ENCODE data around the gene SNX32.

SNX32 gene

GRCh38 chr11:65854852-65855837 lies 21.4 kb downstream of the SNX32 start:
- Histone ChIP-seq H3K79me2 (ENCODE audit: insufficient read depth, low read depth) (peaks cover 35% of the 10 kb centered on the region), H4K20me1 (ENCODE audit: insufficient read depth) (peaks cover 10% of the 10 kb centered on the region), H3K9ac (no peak overlapping the region), H2AFZ (ENCODE audit: low read depth) (no peak overlapping the region), H3K36me3 (ENCODE audit: insufficient read depth) (peaks cover 13% of the 10 kb centered on the region; the same call in 1 of the 2 replicates), H3K4me1 (ENCODE audit: low read depth, poor library complexity, severe bottlenecking) (peaks cover 20% of the 10 kb centered on the region), H3K27ac (no peak overlapping the region), H3K4me2 (no peak overlapping the region; the same call in 1 of the 2 replicates), H3K4me3 (IDR thresholded peaks at IDR 0.05; ENCODE audit: insufficient read depth, low read depth, low read length) (no peak overlapping the region), H3K27me3 (ENCODE audit: insufficient read depth, low read depth) (no peaks in the 10 kb centered on the region)
- no peak for TF ChIP-seq CTCF (conservative IDR thresholded peaks at IDR 0.05; ENCODE audit: low read depth, low read length)

- Histone ChIP-seq H3K27ac (no peak overlapping the region), H3K36me3 (ENCODE audit: insufficient read depth) (peaks cover 13% of the 10 kb centered on the region; the same call in 1 of the 2 replicates), H4K20me1 (ENCODE audit: insufficient read depth) (peaks cover 10% of the 10 kb centered on the region), H3K27me3 (ENCODE audit: insufficient read depth, low read depth) (no peaks in the 10 kb centered on the region), H2AFZ (ENCODE audit: low read depth) (no peak overlapping the region), H3K9ac (no peak overlapping the region), H3K4me2 (peak overlapping the region; percentile 98), H3K4me1 (ENCODE audit: low read depth, poor library complexity, severe bottlenecking) (peaks cover 20% of the 10 kb centered on the region), H3K79me2 (ENCODE audit: insufficient read depth, low read depth) (peaks cover 38% of the 10 kb centered on the region), H3K4me3 (IDR thresholded peaks at IDR 0.05; ENCODE audit: insufficient read depth, low read depth, low read length) (no peak overlapping the region)
- no peak for TF ChIP-seq CTCF (conservative IDR thresholded peaks at IDR 0.05; ENCODE audit: low read depth, low read length)
Measured at GRCh38 chr11:65855927-65856363, 22.2 kb downstream of the SNX32 start.

- H2AFZ ChIP-seq (ENCODE audit: low read depth): no peak overlapping the region
- H4K20me1 ChIP-seq (ENCODE audit: insufficient read depth): peaks cover 10% of the 10 kb centered on the region
- H3K27me3 ChIP-seq (ENCODE audit: insufficient read depth, low read depth): no peaks in the 10 kb centered on the region
- H3K4me2 ChIP-seq: peak overlapping the region; percentile 98
- peak overlapping the region; percentile 69 for H3K9ac ChIP-seq
- peaks cover 24% of the 10 kb centered on the region for H3K4me1 ChIP-seq (ENCODE audit: low read depth, poor library complexity, severe bottlenecking)
- TF ChIP-seq CTCF (conservative IDR thresholded peaks at IDR 0.05; ENCODE audit: low read depth, low read length): no peak
- H3K36me3 ChIP-seq (ENCODE audit: insufficient read depth): peaks cover 13% of the 10 kb centered on the region; the same call in 1 of the 2 replicates
- peaks cover 48% of the 10 kb centered on the region for H3K79me2 ChIP-seq (ENCODE audit: insufficient read depth, low read depth)
- H3K27ac ChIP-seq: peak overlapping the region; percentile 65
- H3K4me3 ChIP-seq (IDR thresholded peaks at IDR 0.05; ENCODE audit: insufficient read depth, low read depth, low read length): no peak overlapping the region
Measured at GRCh38 chr11:65856689-65857499, 23.1 kb downstream of the SNX32 start.

GRCh38 chr11:65857500-65857852 lies 23.7 kb downstream of the SNX32 start:
- H3K79me2 ChIP-seq (ENCODE audit: insufficient read depth, low read depth): peaks cover 54% of the 10 kb centered on the region
- H4K20me1 ChIP-seq (ENCODE audit: insufficient read depth): peaks cover 10% of the 10 kb centered on the region
- no peak overlapping the region for H2AFZ ChIP-seq (ENCODE audit: low read depth)
- peak overlapping the region; percentile 69 for H3K9ac ChIP-seq
- H3K27me3 ChIP-seq (ENCODE audit: insufficient read depth, low read depth): no peaks in the 10 kb centered on the region
- peak overlapping the region; percentile 65 for H3K27ac ChIP-seq
- H3K4me3 ChIP-seq (IDR thresholded peaks at IDR 0.05; ENCODE audit: insufficient read depth, low read depth, low read length): no peak overlapping the region
- peaks cover 13% of the 10 kb centered on the region; the same call in 1 of the 2 replicates for H3K36me3 ChIP-seq (ENCODE audit: insufficient read depth)
- H3K4me1 ChIP-seq (ENCODE audit: low read depth, poor library complexity, severe bottlenecking): peaks cover 29% of the 10 kb centered on the region
- TF ChIP-seq CTCF (conservative IDR thresholded peaks at IDR 0.05; ENCODE audit: low read depth, low read length): no peak
- peak overlapping the region; percentile 98; the same call in 1 of the 2 replicates for H3K4me2 ChIP-seq

Measured in KMS-11 (cell line).